Panc1 (cell line): Measurements from ENCODE around the gene TMEM63B.

ENCODE experiments used
- CTCF ChIP-seq: fragments of 450-650 bp; IDR thresholded peaks from 2 replicates; pipeline ENCODE4 v1.5.1; 2017; ENCODE audit warnings: mild to moderate bottlenecking
- POLR2AphosphoS5 ChIP-seq: IDR thresholded peaks from 2 replicates; pipeline ENCODE4 v1.6.1; 2012; ENCODE audit warnings: mild to moderate bottlenecking, low read depth, low read length, moderate library complexity
- REST ChIP-seq, 2 experiments: IDR thresholded peaks; 2 replicates each; pipeline ENCODE4 v1.6.1; 2011 to 2012; ENCODE audit warnings: low read depth in 2 of 2, control low read depth in 1 of 2, low read length in 1 of 2, mild to moderate bottlenecking in 1 of 2, moderate library complexity in 1 of 2; ENCODE audit not compliant: insufficient read depth in 1 of 2
- SIN3A ChIP-seq: IDR thresholded peaks from 2 replicates; pipeline ENCODE4 v1.6.1; 2012; ENCODE audit warnings: low read depth, mild to moderate bottlenecking, low read length, moderate library complexity, borderline replicate concordance; ENCODE audit not compliant: insufficient read depth

- TF ChIP-seq POLR2AphosphoS5, result no peak
- no peak for TF ChIP-seq CTCF
- TF ChIP-seq SIN3A, result no peak
- TF ChIP-seq REST (IDR thresholded peaks at IDR 0.05; ENCODE audit: insufficient read depth in 1 of 2, low read depth in 2 of 2, low read length in 1 of 2), result no peak
Observed at GRCh38 chr6:44094403-44095242, 32.7 kb upstream of the TMEM63B start.
